GM11168 (cell line): ENCODE results near the gene HUNK.
"Not testable (repeated sequence)": the region's sequence is repeated elsewhere in the genome, so short reads cannot be mapped to it uniquely, and the experiment has no call there.

ENCODE experiments used
- in situ Hi-C: fragments of 300-500 bp; cut with MboI; formaldehyde crosslinking; loops from one replicate; pipeline ENCODE4 v1.12.0; 2022; ENCODE audit warnings: low sequenced_read_pairs; ENCODE audit not compliant: unreplicated experiment

The HUNK gene

DNA sequence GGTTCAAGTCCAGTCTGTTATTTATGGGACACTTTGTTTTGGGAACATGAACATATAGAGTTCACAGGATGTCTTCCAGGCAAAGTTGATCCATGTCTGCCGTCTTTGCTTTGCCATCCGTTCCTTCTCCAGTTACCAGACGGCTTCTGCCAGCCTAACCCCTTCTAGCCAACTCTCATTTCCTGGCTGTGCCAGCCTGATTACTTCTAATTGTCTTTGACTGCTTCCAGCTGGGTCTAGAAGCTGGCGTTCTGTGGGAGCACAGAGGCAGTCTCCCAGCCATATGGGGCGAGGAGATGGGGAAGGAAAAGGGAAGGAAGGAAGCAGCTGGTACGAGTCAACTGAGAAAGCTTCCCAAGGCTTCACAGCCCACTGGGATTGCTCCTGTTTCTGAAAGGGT, 3.1 kb upstream of the HUNK start:
- in situ Hi-C loops: loop anchor here (10.0 kb wide), 1 partner anchor 385 kb away; no protein-coding TSS in a partner anchor

DNA sequence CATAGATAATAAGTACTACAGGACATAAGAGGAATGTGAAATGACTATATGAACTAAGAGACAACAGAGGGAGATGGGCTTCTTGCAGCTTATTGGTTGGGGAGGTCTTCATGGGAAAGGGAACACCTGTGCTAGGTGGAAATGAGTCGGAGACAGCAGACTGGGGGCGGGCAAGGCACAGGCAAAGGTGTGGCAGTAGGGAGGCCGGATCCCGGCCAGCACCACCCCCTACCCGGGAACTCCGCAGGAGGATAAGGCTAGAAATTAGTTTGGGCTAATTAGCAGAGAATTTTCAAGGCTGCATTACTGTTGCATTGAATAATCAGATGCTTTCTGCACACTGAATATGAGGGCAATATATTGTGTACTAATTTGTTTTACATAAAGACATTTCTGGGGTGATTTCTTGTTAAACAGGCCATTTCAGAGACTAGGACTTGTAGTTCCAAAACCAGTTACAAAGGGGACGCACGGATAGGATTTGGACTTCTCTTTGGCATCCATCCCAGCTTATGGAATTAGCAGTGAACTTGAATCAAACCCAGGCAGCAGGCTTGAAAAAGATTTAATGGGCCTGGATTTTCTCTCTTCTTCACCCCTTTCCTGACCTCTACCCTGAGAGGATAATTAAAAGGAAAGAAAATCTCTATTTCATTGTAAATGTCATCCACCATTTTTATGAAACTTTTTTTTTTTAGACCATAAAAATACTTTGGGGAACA, 2.2 kb upstream of the HUNK start:
- in situ Hi-C loops: no loop called here

DNA sequence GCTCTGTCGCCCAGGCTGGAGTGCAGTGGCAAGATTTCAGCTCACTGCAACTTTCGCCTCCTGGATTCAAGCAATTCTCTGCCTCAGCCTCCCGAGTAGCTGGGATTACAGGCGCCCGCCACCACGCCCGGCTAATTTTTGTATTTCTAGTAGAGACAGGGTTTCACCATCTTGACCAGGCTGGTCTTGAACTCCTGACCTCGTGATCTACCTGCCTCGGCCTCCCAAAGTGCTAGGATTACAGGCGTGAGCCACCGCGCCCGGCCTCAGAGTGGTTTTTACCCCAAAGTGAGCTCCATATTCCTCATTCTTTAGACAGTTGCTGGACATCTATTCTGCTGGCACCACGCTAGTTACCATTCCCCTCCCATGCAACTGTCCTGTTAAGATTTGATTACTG, 1.4 kb upstream of the HUNK start:
- in situ Hi-C loops: not testable (repeated sequence)

DNA sequence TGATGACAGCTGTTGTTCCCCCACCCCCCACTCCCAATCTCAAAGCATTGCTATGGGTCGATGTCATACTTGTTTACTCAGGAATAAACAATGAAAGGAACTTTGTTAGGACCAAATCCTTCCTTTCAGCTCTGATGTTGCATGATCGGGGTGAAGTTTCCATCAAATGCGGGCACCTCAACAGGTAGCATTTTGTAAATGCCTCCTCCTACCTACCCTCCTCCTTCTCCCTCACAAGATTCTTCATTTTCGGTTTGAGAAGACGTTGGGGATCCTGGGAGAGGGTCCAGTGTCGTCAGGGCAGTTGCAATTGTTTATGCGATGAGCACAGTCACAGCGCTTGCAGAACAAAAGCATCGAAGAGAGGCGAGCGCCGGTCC, 758 bp upstream of the HUNK start:
- in situ Hi-C loops: no loop called here

DNA sequence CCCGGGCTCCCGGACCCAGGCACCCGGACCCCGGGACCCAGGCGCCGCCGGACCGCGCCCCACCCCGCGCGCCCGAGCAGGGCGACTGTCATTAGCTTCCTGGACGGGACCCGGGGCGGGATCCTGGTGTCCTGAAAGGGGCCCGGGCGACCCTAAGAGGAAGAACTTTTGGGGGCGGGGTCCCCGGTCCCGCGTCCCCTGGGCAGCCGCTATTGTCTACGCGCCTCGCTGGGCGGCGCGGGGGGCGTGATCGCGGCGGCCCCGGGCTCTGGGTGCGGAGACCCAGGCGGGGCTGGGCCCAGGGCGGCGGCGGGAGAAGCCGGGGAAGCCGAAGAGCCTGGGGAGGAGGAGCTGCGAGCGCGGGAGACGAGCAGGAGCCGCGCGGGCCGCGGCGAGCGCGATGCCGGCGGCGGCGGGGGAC, 465 bp downstream of the HUNK start:
- in situ Hi-C loops: no loop called here

DNA sequence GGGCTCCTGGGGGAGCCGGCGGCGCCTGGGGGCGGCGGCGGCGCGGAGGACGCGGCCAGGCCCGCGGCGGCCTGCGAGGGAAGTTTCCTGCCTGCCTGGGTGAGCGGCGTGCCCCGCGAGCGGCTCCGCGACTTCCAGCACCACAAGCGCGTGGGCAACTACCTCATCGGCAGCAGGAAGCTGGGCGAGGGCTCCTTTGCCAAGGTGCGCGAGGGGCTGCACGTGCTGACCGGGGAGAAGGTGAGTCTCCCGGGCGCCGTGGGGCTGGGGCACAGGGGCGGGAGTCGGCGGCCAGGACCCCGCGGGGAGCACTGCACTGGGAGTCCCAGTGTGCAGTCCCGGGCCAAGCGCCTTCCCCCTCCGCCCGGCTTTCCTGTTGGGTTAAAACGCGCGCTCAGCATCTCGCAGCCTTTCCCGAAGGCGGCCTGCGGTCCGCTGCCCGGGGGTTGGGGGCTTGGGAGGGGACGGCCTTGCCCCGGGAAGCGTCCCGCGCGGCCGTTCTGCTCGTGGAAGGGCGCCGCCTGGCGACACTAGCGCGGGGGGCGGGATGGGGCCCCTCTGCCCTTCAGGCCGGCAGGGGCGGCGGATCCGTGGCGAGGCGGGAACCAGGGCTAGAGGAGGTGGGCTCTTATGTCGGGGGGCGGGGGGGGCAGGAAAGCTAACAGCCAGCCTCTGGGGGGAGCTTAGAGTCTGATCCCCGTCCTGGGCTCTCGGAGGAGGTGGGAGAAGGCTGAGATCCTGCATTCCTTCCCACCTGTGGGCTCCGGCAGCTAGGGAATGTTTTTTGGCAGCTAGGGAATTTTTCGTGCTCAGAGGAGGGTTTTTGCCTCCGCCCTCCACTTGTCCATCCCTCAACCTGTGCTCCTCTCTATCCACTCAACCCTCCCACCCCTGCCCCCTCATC, 1.1 kb downstream of the HUNK start:
- in situ Hi-C loops: no loop called here

DNA sequence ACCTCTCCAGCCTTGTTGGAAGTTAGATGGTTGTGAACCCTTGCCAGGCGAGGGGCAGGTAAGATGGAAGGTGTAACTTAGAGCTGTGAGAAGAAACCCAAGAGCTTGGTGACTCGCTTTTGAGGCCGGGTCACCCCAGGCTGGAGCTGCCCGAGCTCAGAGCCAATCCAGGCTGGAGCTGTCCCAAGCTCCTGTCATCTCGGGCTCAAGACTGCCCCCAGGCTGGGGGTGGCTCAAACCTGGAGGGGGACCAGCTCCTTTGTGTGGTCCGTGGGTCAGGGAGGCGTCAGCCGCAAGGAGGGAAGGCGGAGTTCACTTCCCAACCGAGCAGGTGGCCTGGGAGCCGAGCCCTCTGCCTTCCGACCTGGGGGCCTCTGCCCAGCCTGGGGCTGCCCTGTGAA, 2.0 kb downstream of the HUNK start:
- in situ Hi-C loops: no loop called here

DNA sequence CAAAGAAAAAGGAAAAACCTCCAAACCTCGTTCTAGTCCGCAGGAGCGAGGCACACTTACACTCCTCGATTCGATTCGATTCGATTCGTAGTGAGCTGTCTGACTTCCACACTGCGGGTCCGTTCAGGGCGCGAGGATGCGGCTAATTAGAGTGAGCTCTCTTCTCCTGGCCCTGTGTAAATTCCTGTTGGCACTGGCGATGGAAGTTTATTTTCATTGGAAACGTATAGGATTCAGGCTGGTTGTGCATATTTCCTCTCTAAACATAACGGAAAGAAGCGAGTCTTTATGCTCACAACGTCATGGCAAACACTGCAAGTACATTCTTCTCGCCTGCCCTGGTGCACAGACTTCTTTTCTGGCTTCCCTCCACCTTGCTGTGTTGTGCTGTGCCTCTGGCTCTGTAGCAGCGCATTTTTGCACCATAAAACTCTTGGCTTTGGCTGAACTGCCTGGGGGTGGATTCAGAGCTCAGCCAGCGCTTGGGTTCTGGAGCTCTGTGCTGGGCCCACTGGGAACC, 2.7 kb downstream of the HUNK start:
- in situ Hi-C loops: no loop called here

DNA sequence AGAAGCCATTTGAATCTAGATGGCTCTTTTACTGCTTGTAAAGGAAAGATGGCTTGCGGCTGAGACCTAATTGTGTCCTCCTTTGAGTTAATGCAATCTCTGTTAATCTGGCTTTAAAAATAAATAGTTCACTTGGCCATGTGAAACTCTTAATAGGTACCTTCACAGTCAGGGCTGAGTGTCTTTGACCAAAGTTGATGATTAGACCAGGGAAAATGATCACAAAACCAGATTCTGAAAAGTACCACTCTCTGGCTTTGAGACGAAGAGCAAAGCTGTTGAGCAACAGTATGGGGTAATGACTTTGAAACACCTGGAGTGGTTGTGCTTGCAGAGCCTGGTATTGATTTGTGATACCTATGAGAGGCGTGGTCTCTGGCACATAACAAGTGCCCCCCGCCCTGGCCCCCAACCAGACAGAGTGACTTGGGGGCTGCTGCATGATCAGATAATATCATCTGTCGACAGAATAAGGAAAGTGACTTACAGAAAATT, 4.7 kb downstream of the HUNK start:
- in situ Hi-C loops: no loop called here

DNA sequence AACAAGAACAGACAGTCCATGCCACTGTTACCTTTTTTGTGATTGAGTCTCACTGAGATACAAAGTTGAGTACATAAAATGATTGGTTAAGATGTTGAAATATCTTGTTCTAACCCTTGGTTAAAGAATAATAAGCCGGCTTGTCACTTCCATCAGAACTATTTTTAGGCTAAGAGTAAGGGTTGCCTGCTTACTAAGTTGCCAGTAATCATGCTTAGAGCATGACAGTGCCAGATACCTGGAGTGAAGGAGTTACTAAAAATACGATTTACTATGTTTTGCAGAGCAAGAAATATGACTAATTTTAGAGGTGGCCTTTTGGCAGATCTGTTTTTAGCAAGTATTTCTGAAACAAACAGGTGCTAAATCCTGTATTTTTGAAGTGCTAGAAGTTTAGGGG, 6.0 kb downstream of the HUNK start:
- in situ Hi-C loops: no loop called here

DNA sequence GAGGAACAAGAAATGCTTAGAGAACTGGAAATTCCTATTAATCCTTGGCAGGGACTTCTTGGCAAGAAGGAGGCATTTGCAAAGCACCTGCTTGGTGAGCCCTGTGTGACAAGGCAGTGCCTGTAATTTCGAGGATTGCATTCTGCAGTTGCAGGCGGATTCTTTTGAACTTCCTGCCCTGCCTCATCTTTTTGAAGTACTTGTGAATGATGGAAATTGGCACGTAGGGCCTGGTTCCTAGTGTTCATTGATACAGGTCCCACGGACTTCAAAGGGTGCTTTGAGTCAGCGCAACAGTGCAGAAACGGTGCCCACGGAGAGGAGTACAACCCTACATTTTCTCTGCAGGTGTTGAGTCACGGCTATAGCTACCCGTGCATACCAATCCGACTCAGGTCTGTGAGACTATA, 6.4 kb downstream of the HUNK start:
- in situ Hi-C loops: no loop called here

DNA sequence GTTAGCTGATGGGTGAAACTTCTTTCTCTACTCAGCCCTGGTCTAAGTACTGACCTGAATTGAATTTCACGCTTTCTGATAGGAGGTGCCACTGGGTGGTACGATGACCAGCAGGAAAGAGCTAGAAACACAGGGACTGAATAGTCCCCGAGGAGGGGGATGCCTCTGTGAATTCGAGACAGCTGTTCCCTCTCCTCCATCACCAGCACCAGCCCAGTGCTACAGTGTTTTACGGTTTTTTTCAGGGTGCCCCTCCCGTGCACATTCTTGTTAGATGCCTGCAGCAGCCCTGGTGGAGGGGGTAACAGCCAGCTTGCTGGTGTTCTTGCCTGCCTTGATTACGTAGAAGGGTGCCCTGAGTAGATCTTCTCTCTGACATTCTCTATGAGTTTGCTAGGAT, 7.1 kb downstream of the HUNK start:
- in situ Hi-C loops: no loop called here

DNA sequence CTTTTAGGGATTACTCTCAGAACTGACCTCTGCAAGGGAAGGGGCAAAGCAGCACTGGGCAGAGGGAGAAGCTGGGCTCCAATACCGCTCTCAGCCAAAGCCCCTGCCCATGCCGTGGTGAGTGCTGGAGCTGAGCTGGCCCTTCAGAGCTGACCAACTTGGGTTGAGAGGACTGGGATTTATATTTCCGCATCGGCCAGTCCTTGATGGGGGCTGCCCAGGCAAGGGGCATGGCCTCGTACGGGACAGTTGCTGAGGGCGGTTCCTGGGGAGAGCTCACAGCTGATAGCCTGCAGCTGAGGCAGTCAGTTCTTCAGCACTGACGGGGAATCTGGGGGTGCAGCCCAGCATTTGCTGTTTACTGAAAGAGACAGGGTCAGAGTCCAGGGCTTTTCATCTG, 8.0 kb downstream of the HUNK start:
- in situ Hi-C loops: no loop called here

DNA sequence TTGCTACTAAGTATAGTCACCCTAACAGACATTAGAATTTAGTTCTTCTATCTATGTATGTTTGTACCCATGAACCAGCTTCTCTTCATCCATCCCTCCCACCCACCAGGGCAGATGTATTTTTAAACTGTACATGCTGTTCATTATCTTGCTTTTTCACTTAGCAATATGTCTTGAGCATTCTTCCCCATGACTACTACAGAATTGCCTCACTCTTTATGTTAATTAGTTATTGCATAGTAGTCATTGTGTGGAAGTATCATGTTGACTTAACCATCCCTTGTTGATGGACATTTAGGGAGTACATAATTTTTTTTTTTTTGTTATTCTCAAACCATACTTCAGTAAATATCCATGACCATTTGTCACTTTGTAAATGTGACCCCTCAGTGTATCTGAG, 9.9 kb downstream of the HUNK start:
- in situ Hi-C loops: no loop called here

DNA sequence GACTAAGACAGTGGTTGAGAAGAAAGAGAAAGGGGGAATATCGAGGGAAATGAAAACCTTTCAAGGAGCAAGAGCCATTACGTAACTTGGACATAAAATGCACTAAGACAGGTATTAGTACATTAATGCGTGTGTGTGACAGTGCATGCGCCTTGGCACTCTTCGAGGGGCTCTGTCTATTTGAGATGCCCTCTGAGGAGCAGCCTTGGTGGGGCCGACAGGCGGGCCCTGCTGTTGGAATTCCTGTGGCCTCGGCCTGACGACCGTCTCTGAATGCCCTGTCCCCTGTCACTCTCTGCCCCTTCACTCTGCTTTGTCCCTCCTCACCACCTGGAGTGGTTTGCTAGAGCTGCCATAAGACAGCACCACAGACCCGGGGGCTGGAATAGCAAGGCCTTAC, 12.3 kb downstream of the HUNK start:
- in situ Hi-C loops: no loop called here

DNA sequence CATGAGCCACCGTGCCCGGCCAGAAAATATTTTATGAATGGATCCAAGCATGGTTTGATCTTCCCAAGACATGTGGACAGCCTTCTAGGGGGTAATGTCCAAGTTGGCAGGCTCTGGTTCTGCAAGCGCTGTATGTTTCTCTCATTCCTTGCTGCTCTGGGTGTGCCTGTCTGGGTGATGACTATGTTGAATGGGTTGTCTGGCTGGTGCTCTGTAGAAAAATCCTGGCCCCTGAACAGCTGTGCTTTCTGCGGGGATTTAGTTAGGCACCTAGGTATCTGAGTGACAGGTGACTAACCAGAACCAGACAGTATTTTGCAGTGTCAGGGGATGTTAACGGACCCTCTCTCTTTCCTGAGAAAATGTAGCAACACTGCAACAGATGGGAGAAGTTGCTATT, 14.1 kb downstream of the HUNK start:
- in situ Hi-C loops: no loop called here

DNA sequence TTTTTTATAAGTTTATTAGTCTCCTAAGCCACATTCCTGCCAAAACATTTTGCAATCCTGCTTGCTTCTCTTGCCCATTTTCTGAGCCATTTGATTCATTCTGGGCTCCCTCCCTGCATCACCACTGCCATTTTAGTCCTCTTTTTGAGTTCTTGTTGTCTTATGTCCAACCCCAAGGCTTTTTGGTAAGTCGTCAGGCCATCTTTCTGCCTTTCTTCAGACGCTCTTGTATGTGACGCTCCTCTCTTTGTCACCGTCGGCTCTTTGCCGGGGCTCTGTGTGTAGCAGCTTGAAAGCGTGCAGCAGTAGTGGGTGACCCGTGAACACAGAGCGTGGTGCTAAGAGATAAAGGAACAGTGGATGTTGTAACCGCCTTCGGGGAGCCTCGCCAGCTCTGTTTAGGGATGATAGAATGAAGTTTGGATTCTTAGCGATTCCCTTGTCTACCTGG, 14.6 kb downstream of the HUNK start:
- in situ Hi-C loops: no loop called here

DNA sequence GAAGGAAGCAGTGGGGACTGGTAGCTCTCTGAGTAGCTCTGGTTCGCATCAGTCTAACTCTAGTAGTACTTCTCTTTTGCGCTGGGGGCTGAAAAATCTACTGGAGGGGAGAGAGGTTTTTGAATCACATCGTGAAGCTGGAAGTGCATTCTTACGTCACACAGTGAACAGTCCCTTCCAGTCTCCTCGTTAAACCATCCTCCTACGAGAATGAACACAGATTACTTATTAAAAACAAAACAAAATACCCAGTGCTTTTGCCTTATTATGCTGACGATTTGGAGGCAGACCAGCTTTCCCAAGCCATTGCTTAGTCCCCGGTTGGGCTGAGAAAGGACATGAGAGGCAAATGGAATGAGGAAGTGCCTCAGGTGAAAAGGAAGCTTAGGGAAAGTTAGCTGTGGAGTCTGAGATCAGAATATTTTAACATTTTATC, 16.1 kb downstream of the HUNK start:
- in situ Hi-C loops: no loop called here

DNA sequence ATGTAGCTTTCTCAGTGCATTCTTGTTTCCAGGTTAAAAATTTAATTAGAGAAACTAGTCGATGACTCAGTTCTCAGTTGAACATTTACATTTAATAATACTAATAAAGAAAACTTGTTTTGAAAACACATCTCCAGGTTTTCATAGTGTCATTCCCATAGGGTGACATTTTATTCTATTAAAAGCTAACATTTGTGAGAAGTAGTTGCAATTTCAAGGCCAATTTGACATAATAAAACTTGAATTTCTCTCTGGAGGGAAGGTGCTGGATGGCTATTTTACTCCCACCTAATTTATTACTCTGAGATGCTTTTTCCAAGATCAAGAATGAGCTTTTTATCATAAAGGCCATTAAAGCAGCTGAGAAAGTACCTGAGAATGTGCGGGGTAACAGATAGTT, 16.6 kb downstream of the HUNK start:
- in situ Hi-C loops: no loop called here

DNA sequence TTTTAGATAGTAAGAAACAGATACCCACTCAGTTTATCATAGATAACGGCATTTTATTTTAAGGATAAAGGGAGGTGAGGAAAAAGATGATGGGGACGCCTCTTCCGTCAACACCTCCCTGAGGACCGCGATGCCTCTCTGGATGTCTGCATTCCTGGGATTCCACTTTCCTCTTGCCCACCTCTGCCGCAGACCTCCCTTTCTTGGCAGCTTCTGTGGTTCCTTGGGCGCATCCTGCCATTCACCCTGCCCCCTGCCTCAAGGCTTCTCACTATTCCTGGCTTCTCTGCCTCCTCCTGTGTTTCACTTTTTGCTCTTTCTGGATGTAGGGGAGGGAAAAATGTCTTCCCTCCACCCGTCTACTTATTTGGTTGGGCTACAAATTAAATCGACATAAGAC, 19.9 kb downstream of the HUNK start:
- in situ Hi-C loops: no loop called here

DNA sequence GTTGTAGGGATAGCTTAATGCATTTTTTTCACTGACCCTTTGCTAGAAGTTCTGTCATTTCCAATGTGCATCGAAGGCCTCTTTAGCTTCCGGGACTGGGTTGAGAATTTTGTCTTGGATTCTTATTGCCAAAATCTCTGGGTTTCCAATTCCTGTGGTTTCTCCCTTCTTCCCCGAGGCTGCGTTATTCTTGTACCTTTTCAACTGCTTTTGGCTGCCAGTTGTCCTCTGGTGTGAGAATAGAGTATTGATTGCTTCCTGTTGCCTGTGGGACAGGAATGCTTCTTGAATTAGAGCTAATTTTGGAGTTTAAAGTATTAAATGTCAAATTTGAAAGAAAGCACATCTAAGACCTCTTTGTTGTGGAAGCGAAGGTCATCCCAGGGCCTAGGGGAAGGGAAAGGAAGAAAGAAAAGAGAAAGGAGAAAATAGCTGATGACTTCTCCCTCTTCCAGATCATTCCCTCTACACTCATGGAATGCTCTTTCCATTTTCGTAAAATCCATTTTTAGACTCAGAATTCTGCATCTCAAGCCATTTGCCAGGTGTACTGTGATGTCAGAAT, 21.1 kb downstream of the HUNK start:
- in situ Hi-C loops: no loop called here
